ENCODE results near the gene CXCL9.
"Not testable (repeated sequence)": the region's sequence is repeated elsewhere in the genome, so short reads cannot be mapped to it uniquely, and the experiment has no call there.

- not testable (repeated sequence) for TF ChIP-seq POLR2A, CTCF (IDR thresholded peaks at IDR 0.05)
These were observed 35.1 kb upstream of the CXCL9 start for GRCh38 chr4:76042241-76042998.
